Measurements from ENCODE around the gene XG. TPM values are rescaled to one million over a fixed set of nuclear protein-coding genes. Genes with fewer than 3 reads are reported as not detected.
"Not testable (repeated sequence)": the region's sequence is repeated elsewhere in the genome, so short reads cannot be mapped to it uniquely, and the experiment has no call there.

Gene XG
- total and polyA plus RNA-seq, 2 donors, result 0.58 to 2.0 TPM

DNA sequence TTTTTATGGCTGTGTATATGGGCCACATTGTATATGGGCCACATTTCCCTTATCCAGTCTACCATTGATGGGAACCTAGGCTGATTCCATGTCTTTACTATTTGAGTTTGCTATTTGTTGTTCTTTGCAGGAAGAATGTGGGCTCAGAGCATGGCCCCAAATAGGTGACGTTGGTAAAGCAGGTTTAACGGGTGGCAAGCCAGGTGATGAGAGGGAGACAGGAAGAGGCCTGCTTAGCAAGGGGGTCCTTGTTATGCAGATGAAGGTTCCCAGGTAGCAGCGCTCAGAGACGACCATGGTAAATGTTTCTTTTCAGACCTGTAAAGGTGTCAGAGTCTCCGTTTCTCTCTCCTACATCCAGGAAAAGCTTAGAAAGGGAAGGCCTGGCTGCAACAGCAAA is 48.1 kb downstream of the XG start:
- not testable (repeated sequence) for DNase-seq (ENCODE audit: extremely low spot score); H3K36me3 ChIP-seq (ENCODE audit: insufficient read depth); H3K4me3 ChIP-seq (ENCODE audit: low read depth, low read length); H3K27ac ChIP-seq (ENCODE audit: low read depth); H3K4me1 ChIP-seq (ENCODE audit: insufficient read depth)
- 86% methylated on average over 5 of the region's 5 CpGs for WGBS

DNA sequence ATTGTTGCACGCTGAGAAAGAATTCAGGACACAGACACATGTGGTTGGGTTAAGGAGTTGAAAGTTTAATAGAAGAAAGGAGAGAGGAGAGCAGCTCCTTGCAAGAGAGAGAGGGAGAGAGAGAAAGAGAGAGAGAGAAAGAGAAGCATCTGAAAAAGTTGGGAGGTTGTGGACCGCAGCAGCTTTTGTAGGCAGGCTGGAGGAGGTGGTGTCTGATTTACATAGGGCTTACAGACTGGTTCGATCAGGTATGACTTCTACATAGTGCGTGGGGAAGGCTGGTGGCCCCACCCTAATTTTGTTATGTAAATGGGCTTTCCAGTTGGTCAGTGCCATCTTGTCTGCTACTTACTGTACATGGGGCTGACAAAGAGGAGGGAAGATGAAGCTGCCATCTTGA is 49.4 kb downstream of the XG start:
- H3K36me3 ChIP-seq (ENCODE audit: insufficient read depth), result no peaks in the 10 kb centered on the region
- H3K27ac ChIP-seq (ENCODE audit: low read depth), result no peak overlapping the region
- no peaks in the 10 kb centered on the region for H3K4me1 ChIP-seq (ENCODE audit: insufficient read depth)
- DNase-seq (ENCODE audit: extremely low spot score), result no peak
- 96% methylated on average over 4 of the region's 4 CpGs for WGBS
- H3K4me3 ChIP-seq (ENCODE audit: low read depth, low read length), result no peak overlapping the region

DNA sequence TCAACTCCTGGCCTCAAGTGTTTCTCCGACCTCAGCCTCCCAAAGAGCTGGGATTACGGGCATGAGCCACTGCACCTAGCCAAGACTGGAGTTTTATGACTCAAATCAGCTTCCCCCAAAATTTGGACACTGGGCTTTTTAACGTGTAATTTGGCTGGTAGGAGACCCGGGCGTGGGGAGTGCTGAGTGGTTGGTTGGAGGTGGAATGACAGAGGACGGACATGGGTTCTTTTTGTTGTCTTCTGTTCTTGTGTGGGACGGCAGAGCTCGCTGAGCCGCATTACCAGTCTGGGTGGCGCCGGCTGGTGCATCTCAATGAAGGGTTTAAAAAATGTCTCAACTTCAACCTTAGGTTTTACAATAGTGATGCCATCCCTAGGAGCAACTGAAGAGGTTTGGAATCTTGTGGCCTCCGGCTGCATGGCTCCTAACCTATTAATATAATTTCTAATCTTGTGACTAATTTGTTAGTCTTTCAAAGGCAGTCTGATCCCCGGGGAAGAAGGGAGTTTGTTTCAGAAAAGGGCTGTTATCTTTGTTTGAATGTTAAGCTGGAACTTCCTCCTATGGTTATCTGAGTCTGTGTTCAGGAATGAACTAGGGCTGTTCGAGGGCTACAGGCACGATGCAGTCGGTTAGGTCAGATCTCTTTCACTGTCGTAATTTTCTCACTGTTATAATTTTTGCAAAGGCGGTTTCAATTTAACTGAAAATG is 50.7 kb downstream of the XG start:
- DNase-seq (ENCODE audit: extremely low spot score); H3K4me1 ChIP-seq (ENCODE audit: insufficient read depth); H3K4me3 ChIP-seq (ENCODE audit: low read depth, low read length); H3K36me3 ChIP-seq (ENCODE audit: insufficient read depth): not testable (repeated sequence)
- peak overlapping the region; percentile 23 for H3K27ac ChIP-seq (ENCODE audit: low read depth)
- 37% methylated on average over 18 of the region's 18 CpGs for WGBS

DNA sequence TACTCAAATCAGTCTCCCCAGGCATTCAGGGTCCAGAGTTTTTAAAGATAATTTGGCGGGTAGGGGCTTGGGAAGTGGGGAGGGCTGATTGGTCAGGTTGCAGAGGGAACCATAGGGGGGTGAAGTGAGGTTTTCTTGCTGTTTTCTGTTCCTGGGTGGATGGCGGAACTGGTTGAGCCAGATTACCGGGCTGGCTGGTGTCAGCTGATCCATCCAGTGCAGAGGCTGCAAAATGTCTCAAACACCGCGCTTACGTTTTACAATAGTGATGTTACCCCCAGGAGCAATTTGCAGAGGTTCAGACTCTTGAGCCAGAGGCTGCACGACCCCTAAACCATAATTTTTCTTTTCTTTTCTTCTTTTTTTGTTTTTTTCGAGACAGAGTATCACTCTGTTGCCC is 51.6 kb downstream of the XG start:
- H3K36me3 ChIP-seq (ENCODE audit: insufficient read depth); H3K4me3 ChIP-seq (ENCODE audit: low read depth, low read length); DNase-seq (ENCODE audit: extremely low spot score); H3K27ac ChIP-seq (ENCODE audit: low read depth); H3K4me1 ChIP-seq (ENCODE audit: insufficient read depth): not testable (repeated sequence)
- 72% methylated on average over 8 of the region's 8 CpGs for WGBS

DNA sequence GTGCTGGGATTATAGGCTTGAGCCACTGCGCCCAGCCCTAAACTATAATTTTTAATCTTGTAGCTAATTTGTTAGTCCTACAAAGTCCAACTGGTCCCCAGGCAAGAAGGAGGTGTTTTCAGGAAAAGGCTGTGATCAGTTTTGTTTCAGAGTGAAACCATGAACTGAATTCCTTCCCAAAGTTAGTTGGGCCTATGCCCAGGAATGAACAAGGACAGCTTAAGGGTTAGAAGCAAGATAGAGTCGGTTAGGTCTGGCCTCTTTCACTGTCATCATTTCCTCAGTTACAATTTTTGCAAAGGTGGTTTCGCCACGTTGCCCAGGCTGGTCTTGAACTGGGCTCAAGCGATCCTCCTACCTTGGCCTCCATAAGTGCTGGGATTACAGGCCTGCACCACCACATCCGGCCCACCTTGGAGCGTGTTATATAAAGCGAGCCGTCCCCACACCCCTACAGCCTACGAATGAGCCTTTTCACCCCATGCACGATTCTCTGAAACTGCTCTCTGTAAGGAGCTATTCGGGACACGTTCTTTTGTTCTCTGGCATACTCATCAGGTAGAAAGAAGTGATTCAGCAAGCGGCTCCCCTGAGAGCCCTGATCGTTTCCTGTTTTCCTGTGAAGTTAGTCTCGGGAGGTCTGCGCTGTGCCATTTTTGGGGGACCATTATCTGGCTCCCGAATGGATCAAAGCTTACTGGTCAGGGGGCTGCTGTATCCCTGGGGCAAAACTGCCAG is 52.4 kb downstream of the XG start:
- not testable (repeated sequence) for H3K4me1 ChIP-seq (ENCODE audit: insufficient read depth); H3K36me3 ChIP-seq (ENCODE audit: insufficient read depth); H3K4me3 ChIP-seq (ENCODE audit: low read depth, low read length); DNase-seq (ENCODE audit: extremely low spot score)
- WGBS, result 55% methylated on average over 18 of the region's 18 CpGs
- peak overlapping the region; percentile 38 for H3K27ac ChIP-seq (ENCODE audit: low read depth)

DNA sequence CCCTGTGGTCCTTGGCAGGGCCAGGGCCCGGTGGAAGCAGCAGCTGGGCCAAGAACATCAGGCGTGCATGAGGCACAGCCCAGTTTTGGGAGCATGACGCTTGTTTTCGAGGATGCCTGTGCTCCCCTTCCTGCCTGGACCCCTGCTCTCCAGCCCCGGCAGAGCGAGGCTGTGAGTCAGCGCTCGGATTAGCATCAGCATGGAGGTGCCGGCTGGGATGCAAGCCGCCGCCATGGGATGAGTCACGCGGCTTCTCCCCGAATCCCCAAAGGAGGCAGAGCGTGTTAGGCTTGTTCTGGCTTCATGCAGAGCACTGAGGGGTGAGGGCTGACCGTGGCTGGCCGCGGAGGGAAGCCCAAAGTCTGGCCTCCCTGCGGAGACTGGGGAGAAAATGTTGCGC is 53.0 kb downstream of the XG start:
- H3K36me3 ChIP-seq (ENCODE audit: insufficient read depth); H3K4me3 ChIP-seq (ENCODE audit: low read depth, low read length); DNase-seq (ENCODE audit: extremely low spot score); H3K4me1 ChIP-seq (ENCODE audit: insufficient read depth): not testable (repeated sequence)
- WGBS, result 51% methylated on average over 20 of the region's 20 CpGs
- H3K27ac ChIP-seq (ENCODE audit: low read depth), result peak overlapping the region; percentile 38

DNA sequence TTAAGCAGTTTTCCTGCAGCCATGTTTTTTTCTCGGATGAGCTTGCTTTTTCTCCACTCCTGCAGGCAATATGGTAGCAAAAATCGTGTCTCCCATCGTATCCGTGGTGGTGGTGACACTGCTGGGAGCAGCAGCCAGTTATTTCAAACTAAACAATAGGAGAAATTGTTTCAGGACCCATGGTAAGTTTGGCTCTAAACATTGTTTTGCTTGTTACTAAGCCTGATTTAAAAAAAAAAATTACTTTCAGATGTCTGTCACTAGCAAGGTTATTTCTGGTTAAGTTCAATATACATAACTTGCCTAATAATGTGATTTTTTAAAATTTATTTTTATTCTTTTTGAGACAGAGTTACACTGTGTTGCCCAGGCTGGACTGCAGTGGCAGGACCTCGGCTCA is 59.4 kb downstream of the XG start:
- Histone ChIP-seq H3K4me3 (ENCODE audit: low read depth, low read length) (no peak overlapping the region), H3K27ac (ENCODE audit: low read depth) (no peak overlapping the region), H3K4me1 (ENCODE audit: insufficient read depth) (no peaks in the 10 kb centered on the region), H3K36me3 (ENCODE audit: insufficient read depth) (no peaks in the 10 kb centered on the region)
- WGBS, result 75% methylated on average over 5 of the region's 5 CpGs
- no peak for DNase-seq (ENCODE audit: extremely low spot score)

DNA sequence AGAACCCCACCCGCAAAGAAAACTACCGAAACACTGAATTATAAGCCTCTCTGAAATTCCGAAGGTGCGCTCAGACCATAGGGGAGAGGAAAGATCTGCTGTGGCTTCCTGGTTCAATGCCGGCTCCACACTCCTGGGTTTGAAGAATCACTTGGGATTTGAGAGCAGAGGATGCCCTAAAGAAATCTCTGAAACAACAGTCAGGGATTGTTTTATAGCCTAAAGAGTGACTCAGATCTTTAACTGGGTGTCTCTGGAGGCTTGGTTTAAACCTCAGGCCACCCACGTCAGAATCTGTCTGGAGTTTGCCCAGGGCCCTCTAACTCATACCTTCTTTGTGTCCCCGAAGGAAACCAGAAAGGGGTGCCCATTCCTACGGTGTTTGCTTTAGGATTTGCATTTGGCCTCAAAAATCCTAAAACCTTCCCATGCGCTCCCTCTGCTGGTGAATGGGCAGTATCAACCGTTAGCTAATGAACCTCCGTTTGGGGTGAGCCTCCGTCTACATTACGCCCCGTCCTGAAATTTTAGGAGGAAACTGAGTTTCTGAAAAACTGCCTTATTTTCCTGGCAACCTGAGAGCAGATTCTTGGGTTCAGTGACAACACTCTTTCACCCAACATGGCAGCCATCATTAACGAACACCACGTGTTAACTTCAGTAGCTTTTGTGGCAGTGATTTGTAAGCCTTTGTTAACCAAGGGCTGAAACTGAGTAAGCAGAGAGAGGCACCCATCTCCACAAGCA is 60.5 kb downstream of the XG start:
- H3K4me1 ChIP-seq (ENCODE audit: insufficient read depth); DNase-seq (ENCODE audit: extremely low spot score); H3K36me3 ChIP-seq (ENCODE audit: insufficient read depth); H3K27ac ChIP-seq (ENCODE audit: low read depth); H3K4me3 ChIP-seq (ENCODE audit: low read depth, low read length): not testable (repeated sequence)
- WGBS, result 22% methylated on average over 15 of the region's 16 CpGs

DNA sequence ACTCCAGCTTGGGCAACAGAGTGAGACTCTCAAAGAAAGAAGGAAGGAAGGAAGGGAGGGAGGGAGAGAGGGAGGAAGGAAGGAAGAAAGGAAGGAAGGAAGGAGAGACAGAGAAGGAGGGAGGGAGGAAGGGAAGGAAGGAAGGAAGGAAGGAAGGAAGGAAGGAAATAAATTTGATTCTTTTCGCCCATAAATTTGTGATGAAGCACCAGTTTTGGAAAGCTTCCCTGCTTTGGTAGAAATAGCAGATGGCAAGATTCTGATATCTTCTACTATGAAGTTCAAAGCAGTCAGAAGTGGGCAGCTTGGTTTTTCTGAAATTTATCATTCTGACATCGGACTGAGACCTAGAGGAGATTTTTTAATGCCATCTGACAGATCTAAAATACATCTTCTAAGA is 65.2 kb downstream of the XG start:
- H3K4me3 ChIP-seq (ENCODE audit: low read depth, low read length), result no peak overlapping the region
- no peaks in the 10 kb centered on the region for H3K4me1 ChIP-seq (ENCODE audit: insufficient read depth)
- 79% methylated on average over 2 of the region's 2 CpGs for WGBS
- no peaks in the 10 kb centered on the region for H3K36me3 ChIP-seq (ENCODE audit: insufficient read depth)
- no peak overlapping the region for H3K27ac ChIP-seq (ENCODE audit: low read depth)
- no peak for DNase-seq (ENCODE audit: extremely low spot score)

DNA sequence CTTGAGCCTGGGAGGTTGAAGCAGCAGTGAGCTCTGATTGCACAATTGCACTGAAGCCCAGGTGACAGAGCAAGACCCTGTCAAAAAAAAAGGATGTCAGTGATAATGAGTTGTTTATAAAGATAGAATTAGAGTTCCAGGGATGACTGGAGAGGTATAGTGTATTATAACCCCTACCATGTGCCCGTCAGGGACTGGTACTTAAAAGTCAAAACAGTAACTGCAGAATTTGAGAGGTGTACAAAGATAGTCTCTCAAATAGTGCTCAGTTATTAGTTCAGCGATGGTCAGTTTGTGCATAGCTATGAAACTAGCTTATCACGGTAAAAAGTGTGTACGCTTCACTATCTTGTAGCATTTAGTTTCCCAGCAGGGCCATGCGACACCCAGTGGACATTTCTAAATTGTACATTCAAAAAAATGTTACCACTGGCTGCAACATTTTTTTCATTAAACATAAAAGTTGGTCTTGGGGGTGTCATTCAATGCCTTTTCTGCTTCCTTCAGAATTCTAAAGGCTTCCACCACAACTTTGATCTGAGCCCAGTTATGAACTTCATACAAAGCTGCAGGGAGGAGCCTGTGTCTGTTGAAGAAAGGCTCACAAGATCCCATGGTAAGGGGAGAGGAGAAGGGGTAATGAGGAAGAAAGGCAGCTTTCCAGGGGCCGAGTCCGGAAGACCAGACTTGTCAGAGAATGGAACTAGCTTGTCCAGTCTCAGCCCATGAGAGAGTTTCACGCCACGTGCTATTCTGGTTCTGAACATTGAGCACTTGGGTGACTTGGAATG is 67.7 kb downstream of the XG start:
- Histone ChIP-seq H3K4me1 (ENCODE audit: insufficient read depth) (no peaks in the 10 kb centered on the region), H3K4me3 (ENCODE audit: low read depth, low read length) (no peak overlapping the region), H3K27ac (ENCODE audit: low read depth) (no peak overlapping the region), H3K36me3 (ENCODE audit: insufficient read depth) (no peaks in the 10 kb centered on the region)
- DNase-seq (ENCODE audit: extremely low spot score), result no peak
- WGBS, result 53% methylated on average over 9 of the region's 9 CpGs

DNA sequence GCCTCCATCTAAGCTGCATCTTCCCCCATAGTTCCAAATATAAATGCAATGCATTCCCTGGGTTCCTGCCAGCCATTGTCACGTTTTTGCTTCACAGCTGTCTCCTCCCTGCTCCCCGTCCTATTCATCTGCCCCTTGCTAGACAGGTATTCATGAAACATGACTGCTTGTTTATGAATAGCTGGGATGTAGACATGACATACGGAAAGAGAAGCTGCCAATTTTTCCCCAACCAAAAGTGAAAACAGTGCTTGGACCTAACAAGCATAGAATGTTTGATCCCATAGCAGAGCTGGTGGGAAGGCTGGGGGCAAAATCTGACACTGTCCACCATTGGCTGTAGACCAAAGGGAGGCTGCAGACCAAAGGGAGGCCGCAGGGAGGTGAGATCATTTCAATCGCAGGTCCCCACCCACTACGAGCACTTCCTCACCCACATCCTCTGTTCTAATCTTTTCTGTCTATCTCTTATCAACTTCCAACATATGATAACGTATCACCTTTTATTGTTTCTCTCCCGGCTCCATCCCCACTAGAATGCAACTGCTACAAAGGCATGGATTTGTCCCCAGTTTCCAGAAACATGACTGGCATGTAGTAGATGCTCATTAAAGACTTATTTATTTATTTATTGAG is 68.4 kb downstream of the XG start:
- DNase-seq (ENCODE audit: extremely low spot score), result no peak
- no peak overlapping the region for H3K4me3 ChIP-seq (ENCODE audit: low read depth, low read length)
- 63% methylated on average over 8 of the region's 8 CpGs for WGBS
- H3K36me3 ChIP-seq (ENCODE audit: insufficient read depth), result no peaks in the 10 kb centered on the region
- H3K4me1 ChIP-seq (ENCODE audit: insufficient read depth), result no peaks in the 10 kb centered on the region
- no peak overlapping the region for H3K27ac ChIP-seq (ENCODE audit: low read depth)

DNA sequence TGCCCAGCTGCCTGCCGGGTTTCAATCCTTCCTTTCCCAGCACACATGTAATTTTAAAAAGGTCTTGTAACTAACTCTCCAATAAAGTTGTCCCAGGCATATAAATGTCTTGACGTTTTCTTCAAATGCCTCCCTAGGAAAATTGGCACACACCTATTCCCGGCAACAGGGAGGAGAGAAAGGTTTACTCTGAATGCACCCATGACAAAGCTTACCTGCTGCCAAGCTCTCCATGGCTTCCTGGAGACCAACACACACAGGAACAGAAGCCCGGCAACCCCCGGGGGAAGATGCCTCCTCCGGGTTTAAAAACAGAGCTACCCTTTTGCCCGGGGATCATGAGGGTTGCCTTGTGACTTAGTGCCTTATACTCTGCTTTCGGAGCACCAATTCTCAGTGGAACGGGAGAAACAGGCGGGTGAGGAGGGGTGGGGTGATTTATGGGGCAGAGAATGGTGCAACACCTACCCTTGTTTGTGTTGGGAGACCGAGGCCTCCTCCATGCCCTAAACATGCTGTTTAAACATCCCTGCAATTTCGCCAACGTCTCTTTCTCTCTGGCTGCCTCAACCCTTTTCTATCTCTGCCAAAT is 72.1 kb downstream of the XG start:
- 34% methylated on average over 13 of the region's 13 CpGs for WGBS
- DNase-seq (ENCODE audit: extremely low spot score), result no peak
- Histone ChIP-seq H3K4me1 (ENCODE audit: insufficient read depth) (no peaks in the 10 kb centered on the region), H3K27ac (ENCODE audit: low read depth) (no peak overlapping the region), H3K36me3 (ENCODE audit: insufficient read depth) (no peaks in the 10 kb centered on the region), H3K4me3 (ENCODE audit: low read depth, low read length) (no peak overlapping the region)

DNA sequence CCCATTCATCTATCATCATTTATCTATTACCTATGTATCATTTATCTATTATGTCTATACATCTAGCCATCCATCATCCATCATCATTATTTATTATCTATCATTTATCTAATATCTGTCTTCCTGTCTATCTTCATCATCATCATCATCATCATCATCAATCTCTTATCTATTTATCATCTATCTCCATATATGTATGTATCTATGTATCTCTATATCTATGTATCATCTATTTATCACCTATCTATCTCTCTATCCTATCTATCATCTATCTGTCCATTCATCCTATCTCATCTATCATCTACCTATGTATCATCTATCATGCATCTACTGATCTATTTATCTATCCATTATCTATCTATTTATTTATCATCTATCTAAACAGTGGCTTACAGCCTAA is 73.0 kb downstream of the XG start:
- H3K36me3 ChIP-seq (ENCODE audit: insufficient read depth), result no peaks in the 10 kb centered on the region
- no peak overlapping the region for H3K27ac ChIP-seq (ENCODE audit: low read depth)
- no peak for DNase-seq (ENCODE audit: extremely low spot score)
- H3K4me3 ChIP-seq (ENCODE audit: low read depth, low read length), result no peak overlapping the region
- H3K4me1 ChIP-seq (ENCODE audit: insufficient read depth), result no peaks in the 10 kb centered on the region

All from urinary bladder (tissue), 4 donors.